Measurements from ENCODE around the gene RPRD1A. TPM values are rescaled to one million over a fixed set of nuclear protein-coding genes. Genes with fewer than 3 reads are reported as not detected.
"Not testable (repeated sequence)": the region's sequence is repeated elsewhere in the genome, so short reads cannot be mapped to it uniquely, and the experiment has no call there.

The RPRD1A gene
- total RNA-seq, 2 experiments from 2014 or later: 21.8 to 25.1 TPM

DNA sequence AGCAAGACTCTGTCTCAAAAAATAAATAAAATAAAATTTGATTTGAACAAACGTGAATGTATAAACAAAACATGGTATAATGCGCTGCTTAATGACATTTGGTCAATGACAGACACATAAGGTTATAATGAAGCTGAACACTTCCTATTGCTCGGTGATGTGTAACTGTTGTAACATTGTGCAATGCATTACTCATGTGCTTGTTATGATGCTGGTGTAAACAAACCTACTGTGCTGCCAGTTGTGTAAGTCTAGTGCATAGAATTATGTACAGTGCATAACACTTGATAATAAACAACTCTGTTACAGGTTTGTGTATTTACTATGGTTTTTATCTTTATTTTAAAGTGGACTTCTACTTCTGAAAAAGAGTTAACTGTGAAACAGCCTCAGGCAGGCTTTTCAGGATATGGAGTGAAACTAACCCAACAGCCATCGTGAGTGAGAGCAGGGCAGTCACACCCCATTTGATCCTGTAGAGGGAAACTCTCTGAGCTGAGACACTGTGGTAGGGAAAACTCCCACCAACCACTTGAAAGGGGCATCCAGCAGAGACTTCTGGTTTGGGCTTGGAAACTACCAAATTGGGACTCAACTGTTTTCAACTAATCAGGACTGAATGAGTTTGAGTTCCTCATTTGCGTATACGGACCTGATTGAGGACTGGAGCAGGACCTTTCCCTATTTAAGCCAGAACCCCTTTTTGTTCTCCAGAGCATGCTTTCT, 8.7 kb upstream of the RPRD1A start:
- H3K36me3 Mint-ChIP-seq (ENCODE audit: low read depth): no peaks in the 10 kb centered on the region
- H3K9me3 Mint-ChIP-seq: peaks cover 2% of the 10 kb centered on the region
- Histone ChIP-seq H3K9me3 (ENCODE audit: control insufficient read depth in 1 of 2, insufficient read depth in 1 of 2, low read length in 2 of 2) (peaks cover 0 to 9% of the 10 kb centered on the region in 2 experiments), H3K4me3 (ENCODE audit: low read length) (no peak overlapping the region), H3K27me3 (ENCODE audit: control insufficient read depth in 1 of 2, insufficient read depth in 2 of 2, low read length in 2 of 2) (peaks cover 0 to 3% of the 10 kb centered on the region in 2 experiments), H3K4me1 (ENCODE audit: insufficient read depth, low read length) (no peaks in the 10 kb centered on the region), H3K36me3 (ENCODE audit: insufficient read depth, low read length) (no peaks in the 10 kb centered on the region), H3K27ac (ENCODE audit: low read depth in 1 of 2, low read length in 2 of 2) (no peak overlapping the region)
- H3K27ac Mint-ChIP-seq: no peak overlapping the region
- ChIA-PET POLR2A (no interaction called here), CTCF (interaction anchor here (0.5 kb wide), 1 partner anchor 45 kb away, joined by 3 read pairs; no protein-coding TSS in a partner anchor)
- intact Hi-C loops (cut with DNase I, micrococcal nuclease): no loop called here
- no peaks in the 10 kb centered on the region for H3K4me1 Mint-ChIP-seq (ENCODE audit: low read depth)
- TF ChIP-seq, protein P1, sequence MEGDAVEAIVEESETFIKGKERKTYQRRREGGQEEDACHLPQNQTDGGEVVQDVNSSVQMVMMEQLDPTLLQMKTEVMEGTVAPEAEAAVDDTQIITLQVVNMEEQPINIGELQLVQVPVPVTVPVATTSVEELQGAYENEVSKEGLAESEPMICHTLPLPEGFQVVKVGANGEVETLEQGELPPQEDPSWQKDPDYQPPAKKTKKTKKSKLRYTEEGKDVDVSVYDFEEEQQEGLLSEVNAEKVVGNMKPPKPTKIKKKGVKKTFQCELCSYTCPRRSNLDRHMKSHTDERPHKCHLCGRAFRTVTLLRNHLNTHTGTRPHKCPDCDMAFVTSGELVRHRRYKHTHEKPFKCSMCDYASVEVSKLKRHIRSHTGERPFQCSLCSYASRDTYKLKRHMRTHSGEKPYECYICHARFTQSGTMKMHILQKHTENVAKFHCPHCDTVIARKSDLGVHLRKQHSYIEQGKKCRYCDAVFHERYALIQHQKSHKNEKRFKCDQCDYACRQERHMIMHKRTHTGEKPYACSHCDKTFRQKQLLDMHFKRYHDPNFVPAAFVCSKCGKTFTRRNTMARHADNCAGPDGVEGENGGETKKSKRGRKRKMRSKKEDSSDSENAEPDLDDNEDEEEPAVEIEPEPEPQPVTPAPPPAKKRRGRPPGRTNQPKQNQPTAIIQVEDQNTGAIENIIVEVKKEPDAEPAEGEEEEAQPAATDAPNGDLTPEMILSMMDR (IDR thresholded peaks at IDR 0.05): no peak
- peak in 2 of 14 experiments; percentile 35 to 48 for DNase-seq
- no peak for ATAC-seq (ENCODE audit: poor library complexity)
- H3K27me3 Mint-ChIP-seq: peaks cover 31% of the 10 kb centered on the region
- no peak overlapping the region for H3K4me3 Mint-ChIP-seq

DNA sequence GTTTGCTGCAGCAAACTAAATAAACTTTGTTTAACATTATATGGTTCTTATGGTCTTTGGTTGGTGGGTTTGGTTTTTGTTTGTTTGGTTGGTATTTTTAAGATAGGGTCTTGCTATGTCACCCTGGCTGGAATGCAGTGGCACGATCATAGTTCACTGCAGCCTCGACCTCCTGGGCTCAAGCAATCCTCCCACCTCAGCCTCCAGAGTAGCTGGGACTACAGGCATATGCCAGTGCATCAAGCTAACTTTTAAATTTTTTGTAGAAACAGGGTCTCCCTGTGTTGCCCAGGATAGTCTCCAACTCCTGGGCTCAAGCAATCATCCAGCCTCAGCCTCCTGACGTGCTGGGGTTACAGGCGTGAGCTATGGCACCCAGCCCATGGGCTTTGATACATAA, 7.1 kb upstream of the RPRD1A start:
- no peaks in the 10 kb centered on the region for H3K36me3 Mint-ChIP-seq (ENCODE audit: low read depth)
- TF ChIP-seq, protein P1 (IDR thresholded peaks at IDR 0.05): no peak
- no peak overlapping the region for H3K4me3 Mint-ChIP-seq
- ATAC-seq (ENCODE audit: poor library complexity) (no peak), DNase-seq (no peak)
- no peak overlapping the region for H3K27ac Mint-ChIP-seq
- no peaks in the 10 kb centered on the region for H3K4me1 Mint-ChIP-seq (ENCODE audit: low read depth)
- ChIA-PET POLR2A (interaction anchor here (0.5 kb wide), 1 partner anchor 593 kb away, joined by 3 read pairs; no protein-coding TSS in a partner anchor), CTCF (no interaction called here)
- no peaks in the 10 kb centered on the region for H3K9me3 Mint-ChIP-seq
- peaks cover 26% of the 10 kb centered on the region for H3K27me3 Mint-ChIP-seq
- Histone ChIP-seq H3K36me3 (ENCODE audit: insufficient read depth, low read length) (no peaks in the 10 kb centered on the region), H3K4me3 (ENCODE audit: low read length) (no peak overlapping the region), H3K27me3 (ENCODE audit: control insufficient read depth in 1 of 2, insufficient read depth in 2 of 2, low read length in 2 of 2) (peaks cover 0 to 3% of the 10 kb centered on the region in 2 experiments), H3K27ac (ENCODE audit: low read depth in 1 of 2, low read length in 2 of 2) (no peak overlapping the region), H3K9me3 (ENCODE audit: control insufficient read depth in 1 of 2, insufficient read depth in 1 of 2, low read length in 2 of 2) (no peaks in the 10 kb centered on the region), H3K4me1 (ENCODE audit: insufficient read depth, low read length) (no peaks in the 10 kb centered on the region)
- intact Hi-C loops (cut with DNase I, micrococcal nuclease): loop anchor here in 1 of 2 experiments (5.0 kb wide), 1 partner anchor 787 kb away; no protein-coding TSS in a partner anchor

DNA sequence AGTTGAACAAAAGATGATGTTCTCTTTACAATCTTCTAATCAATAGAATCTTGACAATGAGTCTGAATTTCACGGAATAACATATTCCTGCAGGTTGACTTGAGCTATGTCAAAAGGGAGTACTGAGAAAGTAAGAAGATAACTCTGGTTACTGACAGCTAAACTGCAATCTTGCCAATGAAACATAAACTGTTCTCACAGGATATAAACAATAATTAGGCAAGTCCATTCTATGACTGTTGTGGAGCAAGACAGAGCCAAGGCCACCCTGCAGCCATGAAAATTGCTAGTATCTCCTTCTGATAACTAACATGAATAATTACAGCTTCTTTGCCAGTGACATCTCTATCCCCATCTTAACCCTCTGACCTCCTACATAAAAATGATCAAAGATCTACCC, 6.3 kb upstream of the RPRD1A start:
- Mint-ChIP-seq H3K9me3 (no peaks in the 10 kb centered on the region), H3K4me1 (ENCODE audit: low read depth) (no peaks in the 10 kb centered on the region), H3K27ac (no peak overlapping the region), H3K4me3 (no peak overlapping the region), H3K36me3 (ENCODE audit: low read depth) (no peaks in the 10 kb centered on the region), H3K27me3 (peaks cover 25% of the 10 kb centered on the region)
- no peaks in the 10 kb centered on the region for H3K4me1 ChIP-seq (ENCODE audit: insufficient read depth, low read length)
- ChIA-PET CTCF (no interaction called here), POLR2A (interaction anchor here (1.0 kb wide), 1 partner anchor 101 kb away, joined by 4 read pairs; the partner anchor contains the start of gene RMP24)
- TF ChIP-seq, protein P1 (IDR thresholded peaks at IDR 0.05): no peak
- no peaks in the 10 kb centered on the region for H3K36me3 ChIP-seq (ENCODE audit: insufficient read depth, low read length)
- DNase-seq: no peak
- no peak overlapping the region for H3K27ac ChIP-seq (ENCODE audit: low read depth in 1 of 2, low read length in 2 of 2)
- ATAC-seq (ENCODE audit: poor library complexity): no peak
- intact Hi-C loops (cut with DNase I, micrococcal nuclease): loop anchor here in 1 of 2 experiments (5.0 kb wide), 1 partner anchor 786 kb away; no protein-coding TSS in a partner anchor
- H3K27me3 ChIP-seq (ENCODE audit: control insufficient read depth in 1 of 2, insufficient read depth in 2 of 2, low read length in 2 of 2): peaks cover 0 to 3% of the 10 kb centered on the region in 2 experiments
- no peak overlapping the region for H3K4me3 ChIP-seq (ENCODE audit: low read length)
- H3K9me3 ChIP-seq (ENCODE audit: control insufficient read depth in 1 of 2, insufficient read depth in 1 of 2, low read length in 2 of 2): no peaks in the 10 kb centered on the region

DNA sequence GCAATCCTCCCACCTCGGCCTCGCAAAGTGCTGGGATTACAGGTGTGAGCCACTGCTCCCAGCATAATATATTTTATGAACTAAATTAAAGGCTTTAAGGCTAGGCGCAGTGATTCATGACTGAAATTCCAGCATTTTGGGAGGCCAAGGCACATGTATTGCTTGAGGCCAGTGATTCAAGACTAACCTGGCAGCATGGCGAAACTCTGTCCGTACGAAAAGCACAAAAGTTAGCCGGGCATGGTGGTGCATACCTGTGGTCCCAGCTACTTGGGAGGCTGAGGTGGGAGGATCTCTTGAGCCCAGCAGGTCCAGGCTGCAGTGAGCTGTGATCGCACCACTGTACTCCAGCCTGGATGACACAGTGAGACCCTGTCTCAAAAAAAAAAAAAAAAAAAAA, 5.0 kb upstream of the RPRD1A start:
- CTCF ChIA-PET: interaction anchor here (0.7 kb wide), 3 partner anchors 27 to 120 kb away, joined by 3 read pairs; no protein-coding TSS in a partner anchor
- H3K27me3 Mint-ChIP-seq: peaks cover 25% of the 10 kb centered on the region
- POLR2A ChIA-PET: not testable (repeated sequence)

More for the DNA sequence above, 5.0 kb upstream of the RPRD1A start:
- H3K4me1 ChIP-seq (ENCODE audit: insufficient read depth, low read length); H3K9me3 Mint-ChIP-seq; H3K4me3 Mint-ChIP-seq; ATAC-seq (ENCODE audit: poor library complexity); H3K27me3 ChIP-seq (ENCODE audit: control insufficient read depth in 1 of 2, insufficient read depth in 2 of 2, low read length in 2 of 2); H3K4me3 ChIP-seq (ENCODE audit: low read length); H3K36me3 ChIP-seq (ENCODE audit: insufficient read depth, low read length); H3K27ac Mint-ChIP-seq; DNase-seq; H3K36me3 Mint-ChIP-seq (ENCODE audit: low read depth); H3K27ac ChIP-seq (ENCODE audit: low read depth in 1 of 2, low read length in 2 of 2); H3K4me1 Mint-ChIP-seq (ENCODE audit: low read depth); H3K9me3 ChIP-seq (ENCODE audit: control insufficient read depth in 1 of 2, insufficient read depth in 1 of 2, low read length in 2 of 2): not testable (repeated sequence)
- intact Hi-C loops (cut with DNase I, micrococcal nuclease): loop anchor here in 1 of 2 experiments (5.0 kb wide), 1 partner anchor 785 kb away; no protein-coding TSS in a partner anchor
